IMR-90 (cell line): ENCODE data around the gene OVOL3. TPM values are rescaled to one million over a fixed set of nuclear protein-coding genes. Genes with fewer than 3 reads are reported as not detected.

Experiments used
- ATAC-seq: fragments of 200-7000 bp; cut with Tn5 transposase; 2 replicates; pipeline ENCODE4 v1.9.1; 2020; ENCODE audit warnings: low read depth, mild to moderate bottlenecking, moderate library complexity
- Bru-seq: library from RNA; stranded (reverse); fragments of 400-500 nt; gene quantifications from one replicate; lab custom pipeline; 2021; lab: Mats Ljungman, UMichigan
- BruChase-seq, 2 experiments: library from RNA; stranded (reverse); fragments of 400-500 nt; gene quantifications; one replicate each; lab custom pipeline; 2021; lab: Mats Ljungman, UMichigan
- BruUV-seq: library from RNA; stranded (reverse); fragments of 400-500 nt; replicated peaks from 2 replicates; lab custom pipeline; 2021; lab: Mats Ljungman, UMichigan
- CTCF ChIA-PET: fragments of 300-600 bp; formaldehyde crosslinking; extraction: SDS; loops from one replicate; lab custom pipeline; 2021; ENCODE audit warnings: antibody characterized with exemption; lab: Yijun Ruan, JAX
- POLR2A ChIA-PET: fragments of 300-600 bp; sonication (Branson Sonifier 250); formaldehyde crosslinking; loops from one replicate; lab custom pipeline; 2022; ENCODE audit warnings: antibody characterized with exemption; ENCODE audit not compliant: unreplicated experiment; lab: Charles Lee
- DNase-seq: peaks from one replicate; pipeline ENCODE4 v3.0.0; 2013
- H2AFZ ChIP-seq: replicated peaks from 2 replicates; pipeline ENCODE3; 2013; ENCODE audit warnings: low read length, mild to moderate bottlenecking; ENCODE audit not compliant: poor library complexity
- H2AK5ac ChIP-seq: 2 replicates; pipeline ENCODE4 v1.6.1; 2013; ENCODE audit warnings: low read depth, low read length, inconsistent platforms
- H2AK9ac ChIP-seq: replicated peaks from 2 replicates; pipeline ENCODE3; 2013; ENCODE audit warnings: mild to moderate bottlenecking, low read depth, low read length, moderate library complexity; ENCODE audit not compliant: poor library complexity
- H2BK120ac ChIP-seq: 2 replicates; pipeline ENCODE4 v1.6.1; 2013; ENCODE audit warnings: low read depth, low read length, inconsistent platforms
- H2BK15ac ChIP-seq: 3 replicates; pipeline ENCODE4 v1.6.1; 2013; ENCODE audit warnings: low read depth, low read length, inconsistent platforms
- H2BK20ac ChIP-seq: 2 replicates; pipeline ENCODE4 v1.6.1; 2013; ENCODE audit warnings: low read depth, mild to moderate bottlenecking, inconsistent platforms, low read length, moderate library complexity
- H2BK5ac ChIP-seq: 2 replicates; pipeline ENCODE4 v1.6.1; 2013; ENCODE audit warnings: mild to moderate bottlenecking, low read depth, low read length, inconsistent platforms; ENCODE audit not compliant: poor library complexity, severe bottlenecking
- H3K14ac ChIP-seq: replicated peaks from 2 replicates; pipeline ENCODE4 v1.6.1; 2013; ENCODE audit warnings: low read depth, low read length, inconsistent platforms
- H3K18ac ChIP-seq: 2 replicates; pipeline ENCODE4 v1.6.1; 2013; ENCODE audit warnings: low read depth, low read length, control low read depth
- H3K23ac ChIP-seq: 2 replicates; pipeline ENCODE4 v1.6.1; 2013; ENCODE audit warnings: low read depth, low read length, inconsistent platforms
- H3K27ac ChIP-seq: 2 replicates; pipeline ENCODE4 v1.5.1; 2013; ENCODE audit warnings: mild to moderate bottlenecking, control low read depth, low read length; ENCODE audit not compliant: insufficient read depth
- H3K27me3 ChIP-seq: 2 replicates; pipeline ENCODE4 v1.6.1; 2013; ENCODE audit warnings: low read length; ENCODE audit not compliant: control insufficient read depth, insufficient read depth
- H3K36me3 ChIP-seq: 2 replicates; pipeline ENCODE4 v1.6.1; 2013; ENCODE audit warnings: low read length, mixed read lengths; ENCODE audit not compliant: control insufficient read depth, insufficient read depth
- H3K4ac ChIP-seq: 2 replicates; pipeline ENCODE4 v1.6.1; 2013; ENCODE audit warnings: low read depth, low read length, inconsistent platforms
- H3K4me1 ChIP-seq: 2 replicates; pipeline ENCODE4 v1.6.1; 2013; ENCODE audit warnings: low read length, mixed read lengths; ENCODE audit not compliant: control insufficient read depth, insufficient read depth
- H3K4me2 ChIP-seq: 2 replicates; pipeline ENCODE4 v1.6.1; 2013; ENCODE audit warnings: low read depth, mild to moderate bottlenecking, control low read depth, low read length, moderate library complexity
- H3K4me3 ChIP-seq: 2 replicates; pipeline ENCODE4 v1.5.1; 2013; ENCODE audit warnings: low read depth, mild to moderate bottlenecking, control low read depth, low read length, moderate library complexity; ENCODE audit not compliant: insufficient read depth
- H3K56ac ChIP-seq: 2 replicates; pipeline ENCODE4 v1.6.1; 2013; ENCODE audit warnings: low read length, inconsistent platforms; ENCODE audit not compliant: insufficient read depth; ENCODE audit errors: extremely low read depth
- H3K79me1 ChIP-seq, 2 experiments: 2 replicates each; pipeline ENCODE4 v1.6.1; 2013; ENCODE audit warnings: low read length in 2 of 2, inconsistent platforms in 1 of 2, low read depth in 1 of 2
- H3K9ac ChIP-seq: 2 replicates; pipeline ENCODE4 v1.6.1; 2013; ENCODE audit warnings: low read depth, low read length, control low read depth
- H3K9me1 ChIP-seq: 2 replicates; pipeline ENCODE4 v1.6.1; 2013; ENCODE audit warnings: low read length, inconsistent platforms; ENCODE audit not compliant: insufficient read depth
- H3K9me3 ChIP-seq: 2 replicates; pipeline ENCODE4 v1.6.1; 2013; ENCODE audit warnings: low read length; ENCODE audit not compliant: control insufficient read depth, insufficient read depth
- H4K20me1 ChIP-seq: 2 replicates; pipeline ENCODE4 v1.6.1; 2013; ENCODE audit warnings: low read length, inconsistent platforms; ENCODE audit not compliant: insufficient read depth
- H4K5ac ChIP-seq: 2 replicates; pipeline ENCODE4 v1.6.1; 2013; ENCODE audit warnings: mild to moderate bottlenecking, low read depth, low read length, control low read depth
- H4K8ac ChIP-seq, 2 experiments: 2 replicates each; pipeline ENCODE4 v1.6.1; 2013; ENCODE audit warnings: low read depth in 2 of 2, low read length in 2 of 2, control low read depth in 1 of 2, inconsistent platforms in 1 of 2
- H4K91ac ChIP-seq: 2 replicates; pipeline ENCODE4 v1.6.1; 2013; ENCODE audit warnings: low read depth, low read length, inconsistent platforms; ENCODE audit not compliant: insufficient read depth
- BHLHE40 ChIP-seq: fragments of 150-350 bp; IDR thresholded peaks from 2 replicates; pipeline ENCODE4 v1.6.1; 2016; ENCODE audit warnings: mild to moderate bottlenecking, low read depth, low read length
- CEBPB ChIP-seq: IDR thresholded peaks from 2 replicates; pipeline ENCODE4 v1.6.1; 2012; ENCODE audit warnings: low read depth, low read length, improper control_type of control experiment
- CHD1 ChIP-seq: IDR thresholded peaks from 2 replicates; pipeline ENCODE4 v1.6.1; 2012; ENCODE audit warnings: low read depth, low read length, improper control_type of control experiment
- CTCF ChIP-seq: conservative IDR thresholded peaks from 2 replicates; pipeline ENCODE4 v1.5.1; 2012; ENCODE audit warnings: mild to moderate bottlenecking, low read depth, low read length, improper control_type of control experiment
- ELK1 ChIP-seq: fragments of 150-350 bp; IDR thresholded peaks from 2 replicates; pipeline ENCODE4 v1.6.1; 2016; ENCODE audit warnings: low read depth, mild to moderate bottlenecking, low read length, moderate library complexity, borderline replicate concordance
- MAFK ChIP-seq: IDR thresholded peaks from 2 replicates; pipeline ENCODE4 v1.6.1; 2012; ENCODE audit warnings: low read depth, low read length, improper control_type of control experiment
- MAZ ChIP-seq: IDR thresholded peaks from 2 replicates; pipeline ENCODE4 v1.6.1; 2012; ENCODE audit warnings: low read depth, mild to moderate bottlenecking, low read length, improper control_type of control experiment, moderate library complexity, borderline replicate concordance
- MXI1 ChIP-seq: IDR thresholded peaks from 2 replicates; pipeline ENCODE4 v1.6.1; 2012; ENCODE audit warnings: low read depth, mild to moderate bottlenecking, low read length, moderate library complexity, borderline replicate concordance
- NFE2L2 ChIP-seq: fragments of 150-350 bp; IDR thresholded peaks from 2 replicates; pipeline ENCODE4 v1.6.1; 2016; ENCODE audit warnings: low read depth, mild to moderate bottlenecking, low read length
- POLR2A ChIP-seq: IDR thresholded peaks from 2 replicates; pipeline ENCODE4 v1.6.1; 2012; ENCODE audit warnings: mild to moderate bottlenecking, low read depth, low read length
- RAD21 ChIP-seq: IDR thresholded peaks from 2 replicates; pipeline ENCODE4 v1.6.1; 2012; ENCODE audit warnings: low read length, improper control_type of control experiment
- RFX5 ChIP-seq: IDR thresholded peaks from 2 replicates; pipeline ENCODE4 v1.8.0; 2012; ENCODE audit warnings: low read depth, mild to moderate bottlenecking, low read length, moderate library complexity
- SMC3 ChIP-seq: fragments of 150-350 bp; IDR thresholded peaks from 2 replicates; pipeline ENCODE4 v1.6.1; 2016; ENCODE audit warnings: low read depth, mild to moderate bottlenecking, antibody characterized with exemption, low read length, moderate library complexity
- USF2 ChIP-seq: fragments of 150-350 bp; IDR thresholded peaks from 2 replicates; pipeline ENCODE4 v1.6.1; 2017; ENCODE audit warnings: mild to moderate bottlenecking, antibody characterized with exemption, low read length, low read depth
- WGBS, 2 experiments: methylation state at CpG; one replicate each; pipeline versions ENCODE4 v1.1.5 to v1.1.7; 2013; ENCODE audit warnings: missing lambda C conversion rate in 2 of 2; ENCODE audit not compliant: insufficient read length in 1 of 2; ENCODE audit errors: extremely low coverage in 2 of 2; 5-methylcytosine and 5-hydroxymethylcytosine counted together
- dilution Hi-C: fragments of 300-500 bp; cut with HindIII; formaldehyde crosslinking; loops from one replicate; pipeline ENCODE4 v1.14.3; 2018; ENCODE audit warnings: low sequenced_read_pairs; ENCODE audit not compliant: unreplicated experiment
- in situ Hi-C: fragments of 300-500 bp; cut with MboI; formaldehyde crosslinking; loops from 3 replicates; pipeline ENCODE4 v1.14.3; 2019; ENCODE audit warnings: low sequenced_read_pairs, inconsistent platforms, mixed read lengths
- intact Hi-C: fragments of 100-400 bp; cut with micrococcal nuclease; formaldehyde crosslinking; loops from 2 replicates; pipeline ENCODE4 v1.10.0; 2022
- long read RNA-seq: library from polyadenylated mRNA; unstranded; transcript quantifications from one replicate; pipeline ENCODE4 v2.0.0, GENCODE V29; 2021; ENCODE audit not compliant: unreplicated experiment
- polyA plus RNA-seq, 3 experiments: library from polyadenylated mRNA; depleted of rRNA; stranded (reverse); fragments of >200 nt; gene quantifications; 2 replicates each; pipeline ENCODE4 v1.2.3, GENCODE V29; 2012; ENCODE audit warnings: low replicate concordance in 1 of 3
- total RNA-seq: library from RNA; depleted of rRNA; stranded (reverse); fragments of >200 nt; gene quantifications from 2 replicates; pipeline ENCODE4 v1.2.3, GENCODE V29; 2012; rRNA removed

OVOL3 gene
- total RNA-seq (not detected in 2 replicates), polyA plus RNA-seq (2012; rRNA removed) (not detected in 2 replicates), Bru-seq, nascent RNA (percentile 16 among the genes with signal in this experiment), BruChase-seq, experiment 1, labeled RNA remaining after a 6-hour chase (not detected), BruChase-seq, experiment 2, labeled RNA remaining after a 2-hour chase (not detected)
- not detected in 2 replicates for polyA plus RNA-seq (2012; cell fraction: cytosol; rRNA removed)
- 0.13 TPM in 1 of 2 replicates, not detected in the other for polyA plus RNA-seq (2012; cell fraction: nucleus; rRNA removed; ENCODE audit: low replicate concordance)
- long read RNA-seq: 0 reads

GRCh38 chr19:36110487-36111199 is at the start of gene OVOL3:
Gene OVOL3, plus strand, starts transcription at chr19:36111143. Its CDS starts 60 bp downstream, at chr19:36111203.
- H2AK5ac ChIP-seq: no peak within 1 kb of the TSS
- H3K18ac ChIP-seq: no peak within 1 kb of the TSS
- H3K56ac ChIP-seq: no peak within 1 kb of the TSS
- intact Hi-C loops: no loop called here
- H4K5ac ChIP-seq: no peak within 1 kb of the TSS
- H2BK15ac ChIP-seq: no peak within 1 kb of the TSS
- in situ Hi-C loops: no loop called here
- H4K20me1 ChIP-seq: peaks cover 2% of the 10 kb centered on the region; the same call in 1 of the 2 replicates
- no peak within 1 kb of the TSS for H3K4ac ChIP-seq
- BruUV-seq: no TSS peak
- H2BK5ac ChIP-seq: no peak within 1 kb of the TSS
- no peak within 1 kb of the TSS for H3K27ac ChIP-seq
- no peaks in the 10 kb centered on the region for H3K9me3 ChIP-seq
- H2BK20ac ChIP-seq: no peak within 1 kb of the TSS
- ChIA-PET CTCF (no interaction called here), POLR2A (no interaction called here)
- no peak within 1 kb of the TSS for H2AK9ac ChIP-seq
- 100% methylated on average over 1 of the region's 1 CpG; no CpG with 5 or more reads in 1 of the 2 experiments for WGBS, 2 experiments
- no peak within 1 kb of the TSS for H3K4me3 ChIP-seq
- H3K9ac ChIP-seq: no peak within 1 kb of the TSS
- H4K91ac ChIP-seq: no peak within 1 kb of the TSS
- peaks cover 15 to 21% of the 10 kb centered on the region in 2 experiments; a peak in 3 of 4 replicates for H3K79me1 ChIP-seq
- no peaks in the 10 kb centered on the region for H3K9me1 ChIP-seq
- no peak within 1 kb of the TSS for H3K23ac ChIP-seq
- peaks cover 3% of the 10 kb centered on the region for H3K4me1 ChIP-seq
- DNase-seq (no peak), ATAC-seq (no peak)
- H3K4me2 ChIP-seq: no peak within 1 kb of the TSS
- H3K14ac ChIP-seq: no peak within 1 kb of the TSS
- no peak within 1 kb of the TSS for H4K8ac ChIP-seq
- no peaks in the 10 kb centered on the region for H3K27me3 ChIP-seq
- H2AFZ ChIP-seq: no peak within 1 kb of the TSS
- H2BK120ac ChIP-seq: no peak within 1 kb of the TSS
- dilution Hi-C loops: no loop called here
- peaks cover 12% of the 10 kb centered on the region for H3K36me3 ChIP-seq
- TF ChIP-seq ELK1: no peak
- no peak for TF ChIP-seq BHLHE40
- no peak for TF ChIP-seq CTCF
- TF ChIP-seq MAFK: no peak
- TF ChIP-seq SMC3: no peak
- TF ChIP-seq USF2: no peak
- no peak for TF ChIP-seq NFE2L2
- TF ChIP-seq POLR2A: no peak
- TF ChIP-seq MXI1: no peak
- TF ChIP-seq RFX5: no peak
- TF ChIP-seq CHD1: no peak
- TF ChIP-seq CEBPB: no peak
- TF ChIP-seq RAD21: no peak
- no peak for TF ChIP-seq MAZ
